Measurements from ENCODE around the gene RABAC1. TPM values are rescaled to one million over a fixed set of nuclear protein-coding genes. Genes with fewer than 3 reads are reported as not detected.

RABAC1 gene
- total and polyA plus RNA-seq, 10 of the 15 experiments (the other 5 are each of a cell fraction or from before 2014, with no cell fraction given): 10.9 to 115 (median 49.2) TPM

GRCh38 chr19:41990615-41991014, 31.5 kb upstream of the RABAC1 start (continued):
- TF ChIP-seq, protein P1, sequence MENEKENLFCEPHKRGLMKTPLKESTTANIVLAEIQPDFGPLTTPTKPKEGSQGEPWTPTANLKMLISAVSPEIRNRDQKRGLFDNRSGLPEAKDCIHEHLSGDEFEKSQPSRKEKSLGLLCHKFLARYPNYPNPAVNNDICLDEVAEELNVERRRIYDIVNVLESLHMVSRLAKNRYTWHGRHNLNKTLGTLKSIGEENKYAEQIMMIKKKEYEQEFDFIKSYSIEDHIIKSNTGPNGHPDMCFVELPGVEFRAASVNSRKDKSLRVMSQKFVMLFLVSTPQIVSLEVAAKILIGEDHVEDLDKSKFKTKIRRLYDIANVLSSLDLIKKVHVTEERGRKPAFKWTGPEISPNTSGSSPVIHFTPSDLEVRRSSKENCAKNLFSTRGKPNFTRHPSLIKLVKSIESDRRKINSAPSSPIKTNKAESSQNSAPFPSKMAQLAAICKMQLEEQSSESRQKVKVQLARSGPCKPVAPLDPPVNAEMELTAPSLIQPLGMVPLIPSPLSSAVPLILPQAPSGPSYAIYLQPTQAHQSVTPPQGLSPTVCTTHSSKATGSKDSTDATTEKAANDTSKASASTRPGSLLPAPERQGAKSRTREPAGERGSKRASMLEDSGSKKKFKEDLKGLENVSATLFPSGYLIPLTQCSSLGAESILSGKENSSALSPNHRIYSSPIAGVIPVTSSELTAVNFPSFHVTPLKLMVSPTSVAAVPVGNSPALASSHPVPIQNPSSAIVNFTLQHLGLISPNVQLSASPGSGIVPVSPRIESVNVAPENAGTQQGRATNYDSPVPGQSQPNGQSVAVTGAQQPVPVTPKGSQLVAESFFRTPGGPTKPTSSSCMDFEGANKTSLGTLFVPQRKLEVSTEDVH (IDR thresholded peaks at IDR 0.05; ENCODE audit: low read depth, partially characterized antibody): no peak
- TF ChIP-seq NBN (IDR thresholded peaks at IDR 0.05) (no peak), BMI1 (IDR thresholded peaks at IDR 0.05; ENCODE audit: borderline replicate concordance) (no peak), BACH1 (IDR thresholded peaks at IDR 0.05; ENCODE audit: borderline replicate concordance) (no peak), MTA2 (IDR thresholded peaks at IDR 0.05; ENCODE audit: low read depth) (no peak), MEF2A (IDR thresholded peaks at IDR 0.05; ENCODE audit: insufficient read depth, low read depth, low read length) (no peak), ETV6 (conservative IDR thresholded peaks at IDR 0.05 in 1 of 2, IDR thresholded peaks at IDR 0.05 in 1 of 2; ENCODE audit: borderline replicate concordance in 1 of 2, low read depth in 1 of 2) (no peak), BCLAF1 (IDR thresholded peaks at IDR 0.05) (no peak)
